T follicular helper cell (primary cell): ENCODE data around the gene SP2.

Experiments
- DNase-seq: peaks from one replicate; pipeline ENCODE4 v3.0.0-alpha.2; 2020; ENCODE audit warnings: low read depth
- total RNA-seq, 2 experiments: gene quantifications; one replicate each; lab custom pipeline; 2026; lab: John Stamatoyannopoulos, UW

Gene SP2
- total RNA-seq, result 5.7 to 7.1 reads per million in 2 experiments

- DNase-seq, result peak; percentile 98
Observed at GRCh38 chr17:47895856-47896671, at the start of gene SP2. Gene SP2, plus strand, starts transcription at chr17:47896236. Its CDS starts 51 bp downstream, at chr17:47896287.

GRCh38 chr17:47846716-47847340, 49.2 kb upstream of the SP2 start:
- DNase-seq, result no peak

GRCh38 chr17:47847341-47848197, 48.5 kb upstream of the SP2 start:
- no peak for DNase-seq

GRCh38 chr17:47848198-47848513, 47.9 kb upstream of the SP2 start:
- DNase-seq, result no peak

- no peak for DNase-seq
Observed at GRCh38 chr17:47850373-47850691, 45.7 kb upstream of the SP2 start.

GRCh38 chr17:47850692-47851573, 45.1 kb upstream of the SP2 start, which contains the start of gene SP6:
Gene SP6, minus strand, starts transcription at chr17:47851163. Its CDS starts 2,734 bp downstream, at chr17:47848429.
- DNase-seq, result peak; percentile 38

- no peak for DNase-seq
Observed at GRCh38 chr17:47851764-47852112, 44.3 kb upstream of the SP2 start.

GRCh38 chr17:47852113-47852949, 43.7 kb upstream of the SP2 start:
- no peak for DNase-seq

GRCh38 chr17:47853616-47854015, 42.4 kb upstream of the SP2 start:
- no peak for DNase-seq

- DNase-seq, result no peak
Observed at GRCh38 chr17:47855737-47856136, 40.3 kb upstream of the SP2 start.

- no peak for DNase-seq
Observed at GRCh38 chr17:47856830-47857229, 39.2 kb upstream of the SP2 start.

- no peak for DNase-seq
Observed at GRCh38 chr17:47857551-47858455, 38.2 kb upstream of the SP2 start.

GRCh38 chr17:47860386-47860785, 35.6 kb upstream of the SP2 start:
- no peak for DNase-seq

- no peak for DNase-seq
Observed at GRCh38 chr17:47862621-47863440, 33.2 kb upstream of the SP2 start.

- DNase-seq, result no peak
Observed at GRCh38 chr17:47864791-47865216, 31.2 kb upstream of the SP2 start.

- DNase-seq, result no peak
Observed at GRCh38 chr17:47866941-47867340, 29.1 kb upstream of the SP2 start.

GRCh38 chr17:47867813-47868533, 28.1 kb upstream of the SP2 start:
- DNase-seq, result no peak

GRCh38 chr17:47869114-47869513, 26.9 kb upstream of the SP2 start:
- no peak for DNase-seq
